Prostate gland (tissue), 2 donors: ENCODE data around the gene OTUB2. TPM values are rescaled to one million over a fixed set of nuclear protein-coding genes. Genes with fewer than 3 reads are reported as not detected.

Experiments
- DNase-seq: peaks from one replicate; pipeline ENCODE4 v3.0.0-alpha.2; 2019; ENCODE audit warnings: low spot score
- H3K27ac ChIP-seq, 2 donors: fragments of 200-600 bp; sonication (generic); 2 replicates each; pipeline ENCODE4 v1.5.1; 2017 to 2019
- H3K27me3 ChIP-seq: fragments of 200-600 bp; sonication (generic); replicated peaks from 2 replicates; pipeline ENCODE4 v1.5.1; 2019; ENCODE audit not compliant: insufficient read depth
- H3K36me3 ChIP-seq, 2 donors: fragments of 200-600 bp; sonication (generic); 1 replicate in 1 of 2; 2 replicates in 1 of 2; pipeline versions ENCODE4 v1.5.1 to v1.8.1; 2017 to 2019
- H3K4me1 ChIP-seq: fragments of 200-600 bp; sonication (generic); replicated peaks from 2 replicates; pipeline ENCODE4 v1.5.1; 2019
- H3K4me3 ChIP-seq, 2 donors: fragments of 200-600 bp; sonication (generic); 2 replicates each; pipeline ENCODE4 v1.5.1; 2017 to 2019
- H3K9me3 ChIP-seq: fragments of 200-600 bp; sonication (generic); 2 replicates; pipeline ENCODE4 v1.5.1; 2017
- CTCF ChIP-seq, 4 experiments: fragments of 200-600 bp in 2 of 4; fragments of 450-650 bp in 2 of 4; sonication (generic) in 2 of 4; IDR thresholded peaks; 1 replicate in 3 of 4; 2 replicates in 1 of 4; pipeline ENCODE4 v1.5.1; 2016 to 2019; ENCODE audit warnings: antibody characterized with exemption in 4 of 4, mild to moderate bottlenecking in 2 of 4, moderate library complexity in 2 of 4
- POLR2A ChIP-seq: fragments of 450-650 bp; IDR thresholded peaks from one replicate; pipeline ENCODE4 v1.6.1; 2016; ENCODE audit warnings: antibody characterized with exemption, mild to moderate bottlenecking
- POLR2AphosphoS5 ChIP-seq: sonication (generic); formaldehyde crosslinking; IDR thresholded peaks from one replicate; pipeline ENCODE4 v1.6.1; 2017; ENCODE audit warnings: antibody characterized with exemption
- WGBS: methylation state at CpG from one replicate; pipeline ENCODE4 v1.1.5; 2018; 5-methylcytosine and 5-hydroxymethylcytosine counted together
- intact Hi-C: fragments of 100-400 bp; cut with DNase I; formaldehyde crosslinking; loops from one replicate; pipeline ENCODE4 v1.14.2; 2022
- total RNA-seq, 2 donors: library from RNA; depleted of rRNA; stranded (reverse); fragments of >200 nt; gene quantifications; one replicate each; pipeline ENCODE4 v1.1.0, GENCODE V29; 2016

Gene OTUB2
- total RNA-seq, 2 donors from 2014 or later, result 1.5 to 3.0 TPM

GRCh38 chr14:93998871-93999403 is 27.2 kb upstream of the OTUB2 start:
- TF ChIP-seq POLR2AphosphoS5, result no peak
- TF ChIP-seq POLR2A, result no peak
- no peak for TF ChIP-seq CTCF (IDR thresholded peaks at IDR 0.05)
- intact Hi-C loops, result loop anchor here (10.0 kb wide), 1 partner anchor 344 kb away; no protein-coding TSS in a partner anchor
- Histone ChIP-seq H3K4me3 (no peak overlapping the region), H3K9me3 (no peaks in the 10 kb centered on the region), H3K27ac (no peak overlapping the region), H3K36me3 (no peaks in the 10 kb centered on the region), H3K27me3 (no peaks in the 10 kb centered on the region), H3K4me1 (no peaks in the 10 kb centered on the region)
- WGBS, result 85% methylated on average over 7 of the region's 7 CpGs
- DNase-seq, result no peak

GRCh38 chr14:93999573-93999972 is 26.6 kb upstream of the OTUB2 start:
- intact Hi-C loops, result loop anchor here (10.0 kb wide), 1 partner anchor 345 kb away; no protein-coding TSS in a partner anchor
- H3K27me3 ChIP-seq, result no peaks in the 10 kb centered on the region

GRCh38 chr14:94000267-94000666 is 25.9 kb upstream of the OTUB2 start:
- no peaks in the 10 kb centered on the region for H3K27me3 ChIP-seq
- intact Hi-C loops, result loop anchor here (10.0 kb wide), 1 partner anchor 215 kb away; the partner anchor contains the start of gene PRIMA1
- H3K9me3 ChIP-seq, result no peaks in the 10 kb centered on the region
- TF ChIP-seq POLR2A (no peak), CTCF (IDR thresholded peaks at IDR 0.05) (no peak), POLR2AphosphoS5 (no peak)
- no peak for DNase-seq
- H3K36me3 ChIP-seq, result no peaks in the 10 kb centered on the region
- 92% methylated on average over 6 of the region's 6 CpGs for WGBS
- no peaks in the 10 kb centered on the region for H3K4me1 ChIP-seq
- H3K27ac ChIP-seq, result no peak overlapping the region
- no peak overlapping the region for H3K4me3 ChIP-seq

More at GRCh38 chr14:93999573-93999972, 26.6 kb upstream of the OTUB2 start:
- Histone ChIP-seq H3K27ac (no peak overlapping the region), H3K4me1 (no peaks in the 10 kb centered on the region), H3K36me3 (no peaks in the 10 kb centered on the region), H3K9me3 (no peaks in the 10 kb centered on the region), H3K4me3 (no peak overlapping the region)
- WGBS, result 67% methylated on average over 8 of the region's 8 CpGs
- TF ChIP-seq POLR2AphosphoS5 (no peak), CTCF (IDR thresholded peaks at IDR 0.05) (no peak), POLR2A (no peak)
- DNase-seq, result no peak

GRCh38 chr14:94001016-94001415 is 25.1 kb upstream of the OTUB2 start:
- Histone ChIP-seq H3K4me1 (no peaks in the 10 kb centered on the region), H3K27me3 (no peaks in the 10 kb centered on the region), H3K36me3 (no peaks in the 10 kb centered on the region), H3K9me3 (no peaks in the 10 kb centered on the region), H3K27ac (no peak overlapping the region), H3K4me3 (no peak overlapping the region)
- TF ChIP-seq POLR2AphosphoS5 (no peak), POLR2A (no peak), CTCF (IDR thresholded peaks at IDR 0.05) (no peak)
- DNase-seq, result no peak
- intact Hi-C loops, result loop anchor here (1.0 to 10.0 kb wide), 2 partner anchors 62 to 216 kb away; partner anchors contain the start of gene PRIMA1
- 46% methylated on average over 13 of the region's 13 CpGs for WGBS
